GM06990 (cell line): ENCODE measurements around the gene MSL1.
A peak's percentile ranks its signal among the peaks of the same experiment; 100 is the strongest.

Experiments
- DNase-seq: peaks from one replicate; pipeline ENCODE4 v3.0.0-alpha.2; 2011; ENCODE audit not compliant: insufficient read length; ENCODE audit errors: extremely low read depth
- H3K27me3 ChIP-seq: replicated peaks from 2 replicates; pipeline ENCODE4 v1.6.0; 2011; ENCODE audit warnings: low read length; ENCODE audit not compliant: control insufficient read depth, insufficient read depth
- H3K36me3 ChIP-seq: 2 replicates; pipeline ENCODE4 v1.5.1; 2011; ENCODE audit warnings: low read length; ENCODE audit not compliant: control insufficient read depth, insufficient read depth
- H3K4me3 ChIP-seq: replicated peaks from 2 replicates; pipeline ENCODE4 v1.5.1; 2011; ENCODE audit warnings: low read depth, mild to moderate bottlenecking, control low read depth, low read length
- TF ChIP-seq, protein P1 (sequence below): IDR thresholded peaks from 2 replicates; pipeline ENCODE4 v1.5.1; 2011; ENCODE audit warnings: low read length, control low read depth, mild to moderate bottlenecking, inconsistent platforms; ENCODE audit not compliant: insufficient read depth, poor library complexity, severe bottlenecking

Gene MSL1, protein sequence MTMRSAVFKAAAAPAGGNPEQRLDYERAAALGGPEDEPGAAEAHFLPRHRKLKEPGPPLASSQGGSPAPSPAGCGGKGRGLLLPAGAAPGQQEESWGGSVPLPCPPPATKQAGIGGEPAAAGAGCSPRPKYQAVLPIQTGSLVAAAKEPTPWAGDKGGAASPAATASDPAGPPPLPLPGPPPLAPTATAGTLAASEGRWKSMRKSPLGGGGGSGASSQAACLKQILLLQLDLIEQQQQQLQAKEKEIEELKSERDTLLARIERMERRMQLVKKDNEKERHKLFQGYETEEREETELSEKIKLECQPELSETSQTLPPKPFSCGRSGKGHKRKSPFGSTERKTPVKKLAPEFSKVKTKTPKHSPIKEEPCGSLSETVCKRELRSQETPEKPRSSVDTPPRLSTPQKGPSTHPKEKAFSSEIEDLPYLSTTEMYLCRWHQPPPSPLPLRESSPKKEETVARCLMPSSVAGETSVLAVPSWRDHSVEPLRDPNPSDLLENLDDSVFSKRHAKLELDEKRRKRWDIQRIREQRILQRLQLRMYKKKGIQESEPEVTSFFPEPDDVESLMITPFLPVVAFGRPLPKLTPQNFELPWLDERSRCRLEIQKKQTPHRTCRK

DNA sequence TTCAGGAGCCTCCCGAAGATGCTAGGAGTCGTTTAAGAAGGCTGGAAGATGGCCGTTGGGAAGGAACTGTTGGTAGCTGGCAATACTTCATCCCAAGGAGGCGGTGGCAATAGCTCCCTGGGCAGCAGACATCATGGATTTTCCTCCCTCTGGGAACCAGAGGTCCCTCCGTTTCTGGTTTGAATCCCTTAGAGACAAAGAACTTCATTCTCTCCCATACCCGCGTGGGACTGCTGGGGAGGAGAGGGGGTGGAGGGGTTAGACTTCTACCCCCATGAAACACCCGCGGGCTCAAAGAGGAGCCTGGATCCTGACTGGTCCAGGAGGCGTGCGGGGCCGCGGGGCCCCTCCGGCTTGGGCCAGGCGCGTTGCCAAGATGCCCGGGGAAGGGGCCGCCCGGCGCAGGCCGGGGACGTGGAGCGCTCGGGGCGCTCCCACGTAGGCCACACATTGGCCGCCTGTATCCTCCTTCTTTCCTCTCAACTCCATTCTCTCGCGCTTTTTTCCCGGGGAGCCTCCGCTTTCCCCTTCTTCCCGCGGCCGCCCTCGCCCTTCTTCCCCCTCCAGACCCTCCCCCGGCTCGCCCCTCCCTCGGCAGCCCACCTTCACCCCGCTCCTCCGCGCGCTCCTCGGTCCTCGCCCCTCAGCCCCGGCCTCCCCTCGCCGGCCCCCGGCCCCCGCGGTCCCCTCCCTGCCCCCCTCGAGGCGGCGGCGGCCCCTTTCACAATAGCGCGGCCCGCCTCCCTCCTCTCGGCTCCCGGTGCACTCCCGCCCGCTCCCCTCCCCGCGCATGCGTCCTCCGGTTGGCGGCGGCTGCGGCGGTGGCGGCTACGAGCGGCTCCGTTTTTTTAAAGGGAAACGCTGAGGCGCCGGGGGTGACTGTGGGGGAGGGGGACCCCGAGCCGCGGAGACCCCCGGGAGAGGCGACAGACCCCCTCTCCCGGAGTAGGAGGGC, at the start of gene MSL1:
MSL1 (plus strand) TSS at position 791 of the 955 bp plus-strand sequence. CDS start 642 bp downstream, outside the sequence.
- peak; percentile 83 for DNase-seq

DNA sequence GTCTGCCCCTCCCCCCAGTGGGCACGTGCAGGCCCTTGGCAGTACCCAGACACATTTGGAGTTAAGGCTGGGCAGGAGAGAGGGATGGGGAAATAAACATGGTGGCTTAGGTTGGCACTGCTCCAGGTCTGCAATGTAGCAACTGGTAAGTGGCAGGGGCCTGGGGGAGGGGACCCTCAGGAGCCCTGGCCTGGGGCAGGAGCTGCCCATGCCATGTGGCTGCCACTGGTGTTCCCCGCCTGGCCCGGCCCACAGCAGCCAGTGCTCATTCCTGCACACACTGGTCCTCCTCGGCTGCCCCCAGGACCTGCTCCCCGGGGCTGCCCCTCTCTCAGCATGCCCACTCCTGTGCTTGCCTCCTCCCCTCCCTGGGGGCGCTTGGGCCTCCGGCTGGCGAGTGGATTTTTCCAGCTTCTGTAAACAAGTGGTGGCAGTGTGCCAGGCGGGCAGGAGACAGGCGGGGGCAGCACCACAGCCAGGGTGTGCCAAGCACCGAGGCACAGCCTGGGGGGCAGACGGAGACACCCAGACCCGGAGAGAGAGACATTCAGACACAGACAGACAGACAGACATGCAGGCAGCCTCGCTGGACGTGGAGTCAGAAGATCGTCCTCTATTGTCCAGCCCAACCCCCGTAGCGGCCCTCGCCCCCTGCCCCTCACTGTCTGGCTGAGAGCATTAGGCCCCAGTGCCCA, 49.6 kb upstream of the MSL1 start:
- Histone ChIP-seq H3K27me3 (no peaks in the 10 kb centered on the region), H3K36me3 (no peaks in the 10 kb centered on the region), H3K4me3 (no peak overlapping the region)
- DNase-seq = no peak
- TF ChIP-seq, protein P1, sequence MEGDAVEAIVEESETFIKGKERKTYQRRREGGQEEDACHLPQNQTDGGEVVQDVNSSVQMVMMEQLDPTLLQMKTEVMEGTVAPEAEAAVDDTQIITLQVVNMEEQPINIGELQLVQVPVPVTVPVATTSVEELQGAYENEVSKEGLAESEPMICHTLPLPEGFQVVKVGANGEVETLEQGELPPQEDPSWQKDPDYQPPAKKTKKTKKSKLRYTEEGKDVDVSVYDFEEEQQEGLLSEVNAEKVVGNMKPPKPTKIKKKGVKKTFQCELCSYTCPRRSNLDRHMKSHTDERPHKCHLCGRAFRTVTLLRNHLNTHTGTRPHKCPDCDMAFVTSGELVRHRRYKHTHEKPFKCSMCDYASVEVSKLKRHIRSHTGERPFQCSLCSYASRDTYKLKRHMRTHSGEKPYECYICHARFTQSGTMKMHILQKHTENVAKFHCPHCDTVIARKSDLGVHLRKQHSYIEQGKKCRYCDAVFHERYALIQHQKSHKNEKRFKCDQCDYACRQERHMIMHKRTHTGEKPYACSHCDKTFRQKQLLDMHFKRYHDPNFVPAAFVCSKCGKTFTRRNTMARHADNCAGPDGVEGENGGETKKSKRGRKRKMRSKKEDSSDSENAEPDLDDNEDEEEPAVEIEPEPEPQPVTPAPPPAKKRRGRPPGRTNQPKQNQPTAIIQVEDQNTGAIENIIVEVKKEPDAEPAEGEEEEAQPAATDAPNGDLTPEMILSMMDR = no peak

More for the DNA sequence above, at the start of gene MSL1:
- H3K4me3 ChIP-seq = peak within 1 kb of the TSS; percentile 90
- H3K27me3 ChIP-seq = no peaks in the 10 kb centered on the region
- TF ChIP-seq, protein P1 = no peak
- H3K36me3 ChIP-seq = peaks cover 2% of the 10 kb centered on the region

DNA sequence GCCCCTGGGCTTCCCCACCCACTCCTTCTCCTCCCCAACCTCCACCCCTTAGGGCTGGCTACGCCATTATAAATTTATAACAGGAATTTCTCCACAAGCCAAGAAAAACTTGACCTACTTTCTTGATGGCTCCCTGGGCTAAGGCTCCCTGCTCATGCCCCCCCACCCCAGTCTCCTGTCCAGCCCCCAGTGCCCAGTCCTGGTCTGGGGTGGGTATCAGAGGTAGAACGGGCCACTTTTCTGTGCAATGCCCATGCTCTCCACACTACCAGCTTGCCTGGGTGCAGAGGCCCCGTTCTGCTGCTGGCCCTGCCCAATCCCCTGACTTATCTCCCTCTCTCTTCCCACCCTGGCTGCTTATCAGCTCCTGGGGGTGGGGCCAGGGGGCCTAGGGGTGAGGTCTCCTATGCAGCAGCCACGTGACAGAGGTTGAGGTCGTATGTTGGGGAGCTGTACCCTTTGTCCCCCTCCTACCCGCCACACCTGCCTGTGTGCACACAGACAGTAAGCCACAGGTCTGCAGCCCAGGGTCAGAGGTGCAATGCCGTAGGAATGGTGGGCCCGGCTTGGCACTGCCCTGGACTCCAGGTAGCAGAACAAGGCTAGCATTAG, 48.9 kb upstream of the MSL1 start:
- Histone ChIP-seq H3K36me3 (no peaks in the 10 kb centered on the region), H3K27me3 (no peaks in the 10 kb centered on the region), H3K4me3 (no peak overlapping the region)
- TF ChIP-seq, protein P1 = no peak
- DNase-seq = no peak

DNA sequence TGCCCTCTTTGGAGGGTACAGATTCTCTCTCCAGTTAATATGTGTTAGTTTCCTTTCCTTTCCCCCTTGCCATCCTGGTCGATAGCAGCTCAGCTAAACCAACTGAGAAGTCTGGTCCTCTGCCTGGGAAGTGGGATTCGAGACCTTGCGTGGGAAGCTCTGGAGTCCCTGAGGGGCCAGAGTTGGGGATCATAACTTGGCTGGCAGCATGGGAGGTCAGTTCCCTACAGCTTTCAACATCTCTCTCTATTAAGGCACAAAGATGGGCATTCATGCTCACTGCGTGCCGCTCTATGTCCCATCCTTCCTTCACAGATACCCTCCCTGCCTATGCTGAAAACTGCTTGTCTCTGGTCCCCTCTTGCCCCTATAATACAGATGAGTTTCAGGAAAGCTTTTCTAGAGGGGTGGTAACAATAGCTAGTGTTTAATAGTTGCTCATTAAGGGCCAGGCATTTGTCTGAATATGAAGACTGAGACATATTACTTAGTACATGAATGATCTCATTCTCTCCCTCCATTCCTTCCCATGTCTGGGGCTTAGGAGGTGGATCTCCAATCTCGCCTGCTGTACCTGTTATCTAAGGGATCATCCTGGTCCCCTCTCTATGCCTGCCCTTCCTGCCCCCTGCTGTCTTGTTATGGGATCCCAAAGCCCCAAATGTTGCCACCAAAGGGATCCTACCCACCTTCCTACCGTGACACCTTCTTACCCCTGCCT, 48.2 kb upstream of the MSL1 start:
- no peaks in the 10 kb centered on the region for H3K27me3 ChIP-seq
- H3K36me3 ChIP-seq = no peaks in the 10 kb centered on the region
- TF ChIP-seq, protein P1 = no peak
- H3K4me3 ChIP-seq = no peak overlapping the region
- DNase-seq = no peak

DNA sequence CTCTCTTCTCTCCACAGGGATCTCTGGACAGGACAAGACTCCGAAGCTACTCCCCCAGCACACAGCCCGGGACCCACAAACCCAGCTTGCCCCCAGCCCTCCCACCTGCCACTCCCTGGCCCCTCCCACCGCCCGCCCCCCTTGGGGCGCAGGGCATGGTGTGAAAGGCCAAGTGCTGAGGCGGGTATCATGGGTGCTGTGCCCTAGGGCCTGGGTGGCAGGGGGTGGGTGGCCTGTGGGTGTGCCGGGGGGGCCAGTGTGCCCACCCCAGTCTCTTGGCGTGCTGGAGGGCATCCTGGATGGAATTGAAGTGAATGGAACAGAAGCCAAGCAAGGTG, 47.6 kb upstream of the MSL1 start:
- TF ChIP-seq, protein P1 = no peak
- no peak overlapping the region for H3K4me3 ChIP-seq

More for the DNA sequence above, 47.6 kb upstream of the MSL1 start:
- no peaks in the 10 kb centered on the region for H3K27me3 ChIP-seq
- DNase-seq = no peak
- no peaks in the 10 kb centered on the region for H3K36me3 ChIP-seq
